ENCODE results near the gene GMNC. TPM values are rescaled to one million over a fixed set of nuclear protein-coding genes. Genes with fewer than 3 reads are reported as not detected.

Gene GMNC
- total and polyA plus RNA-seq, 4 donors = 1.7 to 2.6 (median 2.4) TPM

- TF ChIP-seq ZBTB33 (IDR thresholded peaks at IDR 0.05) (no peak), HNF4G (IDR thresholded peaks at IDR 0.05) (no peak), FOXA2 (IDR thresholded peaks at IDR 0.05) (no peak), JUND (IDR thresholded peaks at IDR 0.05) (no peak), GABPA (IDR thresholded peaks at IDR 0.05 in 1 of 2, conservative IDR thresholded peaks at IDR 0.05 in 1 of 2) (no peak)
These were observed 37.0 kb downstream of the GMNC start (continued) for GRCh38 chr3:190825386-190826016.

GRCh38 chr3:190811775-190812480 lies 50.6 kb downstream of the GMNC start:
- Histone ChIP-seq H3K27me3 (ENCODE audit: control insufficient read depth in 4 of 4, insufficient read depth in 4 of 4, low read length in 3 of 4) (no peaks in the 10 kb centered on the region), H3K9me3 (ENCODE audit: control insufficient read depth in 4 of 4, low read length in 3 of 4) (no peaks in the 10 kb centered on the region), H3K9ac (ENCODE audit: low read depth in 1 of 2, low read length in 2 of 2) (peak overlapping the region; percentile 60 to 94), H3K4me3 (ENCODE audit: low read depth in 1 of 3, low read length in 3 of 3) (peak overlapping the region; percentile 8 to 63 (median 48)), H3K36me3 (ENCODE audit: control insufficient read depth in 4 of 4, insufficient read depth in 3 of 4, low read depth in 1 of 4, low read length in 3 of 4) (no peaks in the 10 kb centered on the region), H3K27ac (ENCODE audit: low read depth in 1 of 2, low read length in 2 of 2) (peak overlapping the region; percentile 84 to 86), H3K4me1 (ENCODE audit: control insufficient read depth in 4 of 4, insufficient read depth in 4 of 4, low read length in 3 of 4) (peaks cover 4 to 25% (median 11%) of the 10 kb centered on the region in 4 donors)
- TF ChIP-seq REST (IDR thresholded peaks at IDR 0.05) = peak; percentile 33
- peak; percentile 75 for TF ChIP-seq YY1 (IDR thresholded peaks at IDR 0.05)
- peak; percentile 75 to 81 for TF ChIP-seq RXRA (IDR thresholded peaks at IDR 0.05)
- no peak for TF ChIP-seq HNF4G (IDR thresholded peaks at IDR 0.05)
- peak; percentile 76 for TF ChIP-seq CTCF (IDR thresholded peaks at IDR 0.05; ENCODE audit: low read depth, low read length, missing input control)
- peak in 1 of 2 donors; percentile 75 for TF ChIP-seq GABPA (IDR thresholded peaks at IDR 0.05 in 1 of 2, conservative IDR thresholded peaks at IDR 0.05 in 1 of 2)
- peak; percentile 15 for TF ChIP-seq TAF1 (conservative IDR thresholded peaks at IDR 0.05)
- peak; percentile 94 for TF ChIP-seq FOXA2 (IDR thresholded peaks at IDR 0.05)
- no peak for TF ChIP-seq NR2F2 (IDR thresholded peaks at IDR 0.05)
- TF ChIP-seq ZBTB33 (IDR thresholded peaks at IDR 0.05) = peak; percentile 79
- peak; percentile 93 for TF ChIP-seq FOXA1 (IDR thresholded peaks at IDR 0.05)
- peak in 1 of 2 donors; percentile 16 for TF ChIP-seq EGR1 (IDR thresholded peaks at IDR 0.05; ENCODE audit: low read depth in 2 of 2)
- peak; percentile 52 for TF ChIP-seq ATF3 (IDR thresholded peaks at IDR 0.05)
- peak in 1 of 2 donors; percentile 44 for TF ChIP-seq JUND (IDR thresholded peaks at IDR 0.05)
- TF ChIP-seq MAX (IDR thresholded peaks at IDR 0.05) = peak; percentile 68
- peak; percentile 90 for TF ChIP-seq SP1 (IDR thresholded peaks at IDR 0.05)
- TF ChIP-seq RAD21 (IDR thresholded peaks at IDR 0.05) = peak; percentile 80 to 88
- TF ChIP-seq HNF4A (conservative IDR thresholded peaks at IDR 0.05) = peak; percentile 46 to 62
- WGBS = 18% methylated on average over 14 of the region's 14 CpGs
- peak; percentile 35 for DNase-seq (ENCODE audit: low spot score)

Measured in liver (tissue), 9 donors.